HepG2 (cell line): Measurements from ENCODE around the gene EGLN2. TPM values are rescaled to one million over a fixed set of nuclear protein-coding genes. Genes with fewer than 3 reads are reported as not detected.
"Not testable (repeated sequence)": the region's sequence is repeated elsewhere in the genome, so short reads cannot be mapped to it uniquely, and the experiment has no call there.

Experiments used
- ATAC-seq: fragments of 200-7000 bp; cut with Tn5 transposase; 3 replicates; pipeline ENCODE4 v1.9.1; 2020; ENCODE audit warnings: mild to moderate bottlenecking, moderate library complexity
- BruUV-seq: library from RNA; stranded (reverse); fragments of 400-500 nt; replicated peaks from 2 replicates; lab custom pipeline; 2021; lab: Mats Ljungman, UMichigan
- CTCF ChIA-PET: fragments of 300-600 bp; formaldehyde crosslinking; extraction: SDS; loops from one replicate; lab custom pipeline; 2021; ENCODE audit warnings: low total read pairs, inconsistent platforms, low intra/inter-chr PET ratio; lab: Yijun Ruan, JAX
- POLR2A ChIA-PET: fragments of 350-600 bp; sonication (Branson Sonifier 250); formaldehyde crosslinking; loops from one replicate; lab custom pipeline; 2020; ENCODE audit warnings: antibody characterized with exemption, inconsistent platforms; lab: Yijun Ruan, JAX
- DNase-seq: peaks from one replicate; pipeline ENCODE4 v3.0.0-alpha.2; 2015; ENCODE audit warnings: low spot score
- FAIRE-seq: peaks from 3 replicates; lab custom pipeline; 2011; peaks lifted over from hg19 to GRCh38; lab: Jason Lieb, UNC
- H2AFZ ChIP-seq: one replicate; pipeline ENCODE4 v1.6.1; 2011; ENCODE audit warnings: low read length, inconsistent platforms
- H3K27ac ChIP-seq: fragments of 300-600 bp; 3 replicates; pipeline ENCODE4 v1.8.0; 2011; ENCODE audit warnings: mixed run types, mild to moderate bottlenecking, mixed read lengths, low read length, inconsistent platforms; ENCODE audit not compliant: insufficient read depth; ENCODE audit errors: extremely low read length
- H3K27me3 ChIP-seq, 2 experiments: fragments of 200-600 bp in 1 of 2; 2 replicates in 1 of 2; 3 replicates in 1 of 2; pipeline versions ENCODE4 v1.6.0 to v1.8.0; 2011; ENCODE audit warnings: low read length in 2 of 2, mild to moderate bottlenecking in 2 of 2, moderate library complexity in 2 of 2, inconsistent platforms in 1 of 2; ENCODE audit not compliant: insufficient read depth in 2 of 2, control insufficient read depth in 1 of 2
- H3K36me3 ChIP-seq, 2 experiments: fragments of 200-600 bp in 1 of 2; replicated peaks in 1 of 2; 2 replicates in 1 of 2; 3 replicates in 1 of 2; pipeline versions ENCODE4 v1.5.1 to v1.8.0; 2011; ENCODE audit warnings: low read length in 2 of 2, inconsistent platforms in 1 of 2; ENCODE audit not compliant: insufficient read depth in 2 of 2, control insufficient read depth in 1 of 2
- H3K4me1 ChIP-seq: 2 replicates; pipeline ENCODE4 v1.5.1; 2012; ENCODE audit warnings: low read length, inconsistent platforms; ENCODE audit not compliant: insufficient read depth
- H3K4me2 ChIP-seq: 2 replicates; pipeline ENCODE4 v1.6.0; 2011; ENCODE audit warnings: low read depth, low read length, inconsistent platforms
- H3K4me3 ChIP-seq, 3 experiments: fragments of 200-600 bp in 1 of 3; sonication (generic), shearing (Covaris generic) in 1 of 3; replicated peaks in 1 of 3; 2 replicates each; pipeline ENCODE4 v1.5.1; 2011 to 2016; ENCODE audit warnings: low read length in 3 of 3, inconsistent platforms in 2 of 3, low read depth in 2 of 3, mild to moderate bottlenecking in 2 of 3, control low read depth in 1 of 3, mixed read lengths in 1 of 3; ENCODE audit not compliant: insufficient read depth in 1 of 3
- H3K79me2 ChIP-seq: one replicate; pipeline ENCODE4 v1.6.1; 2011; ENCODE audit warnings: low read length, inconsistent platforms; ENCODE audit not compliant: insufficient read depth
- H3K9ac ChIP-seq: 2 replicates; pipeline ENCODE4 v1.6.0; 2011; ENCODE audit warnings: mild to moderate bottlenecking, low read depth, low read length, inconsistent platforms; ENCODE audit not compliant: insufficient read depth
- H3K9me3 ChIP-seq: 2 replicates; pipeline ENCODE4 v1.5.1; 2012; ENCODE audit warnings: mild to moderate bottlenecking, low read length
- H4K20me1 ChIP-seq: 2 replicates; pipeline ENCODE4 v1.6.0; 2011; ENCODE audit warnings: inconsistent platforms, mild to moderate bottlenecking, low read length, moderate library complexity; ENCODE audit not compliant: insufficient read depth
- NPAS2 ChIP-seq: sonication (generic); formaldehyde crosslinking; IDR thresholded peaks from 2 replicates; pipeline ENCODE4 v1.8.0; 2022; ENCODE audit warnings: mild to moderate bottlenecking, missing genetic modification reagents, borderline replicate concordance
- STAG1 ChIP-seq: sonication (generic); formaldehyde crosslinking; IDR thresholded peaks from 2 replicates; pipeline ENCODE4 v1.4.0; 2020; ENCODE audit warnings: missing genetic modification reagents
- XRCC5 ChIP-seq: fragments of 200-400 bp; formaldehyde crosslinking; optimal IDR thresholded peaks from 2 replicates; pipeline ENCODE3; 2017; ENCODE audit warnings: mild to moderate bottlenecking, low read length
- ZFP36 ChIP-seq: fragments of 150-350 bp; IDR thresholded peaks from 2 replicates; pipeline ENCODE4 v1.6.1; 2018; ENCODE audit warnings: borderline replicate concordance, low read length, low read depth; ENCODE audit not compliant: partially characterized antibody
- ZNF136 ChIP-seq: sonication (generic); formaldehyde crosslinking; IDR thresholded peaks from 2 replicates; pipeline ENCODE4 v1.8.1; 2022; ENCODE audit warnings: low read depth, mild to moderate bottlenecking, moderate library complexity, missing genetic modification reagents
- ZNF33B ChIP-seq: sonication (generic); formaldehyde crosslinking; IDR thresholded peaks from 2 replicates; pipeline ENCODE4 v1.5.1; 2020; ENCODE audit warnings: mild to moderate bottlenecking, missing genetic modification reagents
- ZNF350 ChIP-seq: sonication (generic); formaldehyde crosslinking; IDR thresholded peaks from 2 replicates; pipeline ENCODE4 v1.4.0; 2020; ENCODE audit warnings: mild to moderate bottlenecking, low read depth, missing genetic modification reagents, borderline replicate concordance
- ZNF605 ChIP-seq: sonication (generic); formaldehyde crosslinking; IDR thresholded peaks from 2 replicates; pipeline ENCODE4 v1.8.0; 2022; ENCODE audit warnings: mild to moderate bottlenecking, missing genetic modification reagents
- ZNF670 ChIP-seq: sonication (generic); formaldehyde crosslinking; IDR thresholded peaks from 2 replicates; pipeline ENCODE4 v1.8.0; 2022; ENCODE audit warnings: mild to moderate bottlenecking, missing genetic modification reagents, borderline replicate concordance
- ZNF776 ChIP-seq: sonication (generic); formaldehyde crosslinking; IDR thresholded peaks from 2 replicates; pipeline ENCODE4 v1.4.0; 2020; ENCODE audit warnings: mild to moderate bottlenecking, missing genetic modification reagents
- WGBS: methylation state at CpG from one replicate; pipeline ENCODE4 v1.1.6; 2017; ENCODE audit warnings: low lambda C conversion rate; 5-methylcytosine and 5-hydroxymethylcytosine counted together
- in situ Hi-C: cut with HindIII; loops from 2 replicates; pipeline ENCODE4 v1.10.0; 2017; ENCODE audit warnings: low pct_unique_long_range_greater_than_20kb; ENCODE audit not compliant: extremely low pct_ligation_motif_present
- intact Hi-C: fragments of 100-400 bp; cut with micrococcal nuclease; formaldehyde crosslinking; loops from one replicate; pipeline ENCODE4 v1.10.0; 2022; ENCODE audit not compliant: unreplicated experiment
- polyA plus RNA-seq, 8 experiments: library from polyadenylated mRNA; depleted of rRNA in 3 of 8; stranded (reverse) in 7 of 8; unstranded in 1 of 8; fragments of >200 nt; fragmentation: Illumina TruSeq in 4 of 8; extraction: Trizol in 4 of 8; gene quantifications; 2 replicates each; pipeline versions ENCODE4 v1.2.1 to v1.2.3, GENCODE V29; 2011 to 2016; ENCODE audit warnings: low read depth in 4 of 8, missing spikeins in 1 of 8, mixed read lengths in 1 of 8; ENCODE audit not compliant: insufficient read depth in 1 of 8
- total RNA-seq, 5 experiments: library from RNA; depleted of rRNA; stranded (reverse); fragments of >200 nt; fragmentation: Illumina TruSeq; extraction: Trizol; gene quantifications; 2 replicates each; pipeline ENCODE4 v1.2.3, GENCODE V29; 2016; ENCODE audit warnings: low read depth in 1 of 5
- TF ChIP-seq, protein P1 (sequence below): sonication (generic); formaldehyde crosslinking; IDR thresholded peaks from 2 replicates; pipeline ENCODE4 v1.4.0; 2020; ENCODE audit warnings: mild to moderate bottlenecking, low read depth, missing genetic modification reagents
- TF ChIP-seq, protein P2 (sequence below): sonication (generic); formaldehyde crosslinking; IDR thresholded peaks from 2 replicates; pipeline ENCODE4 v1.5.0; 2020; ENCODE audit warnings: mild to moderate bottlenecking, missing genetic modification reagents, moderate library complexity

Gene EGLN2
- total and polyA plus RNA-seq, 2 of the 13 experiments (the other 11 are each of a cell fraction or from before 2014, with no cell fraction given): 16.5 to 40.8 TPM

- BruUV-seq: not testable (repeated sequence)
Measured at GRCh38 chr19:40784146-40784545, 14.8 kb upstream of the EGLN2 start.

GRCh38 chr19:40785526-40785925 is 13.5 kb upstream of the EGLN2 start:
- Histone ChIP-seq H3K79me2 (no peaks in the 10 kb centered on the region), H2AFZ (no peak overlapping the region)
- CTCF ChIA-PET: no interaction called here
- no peak for TF ChIP-seq ZFP36
- no peak for TF ChIP-seq ZNF776 (CRISPR knock-in tag)
- TF ChIP-seq, protein P1, sequence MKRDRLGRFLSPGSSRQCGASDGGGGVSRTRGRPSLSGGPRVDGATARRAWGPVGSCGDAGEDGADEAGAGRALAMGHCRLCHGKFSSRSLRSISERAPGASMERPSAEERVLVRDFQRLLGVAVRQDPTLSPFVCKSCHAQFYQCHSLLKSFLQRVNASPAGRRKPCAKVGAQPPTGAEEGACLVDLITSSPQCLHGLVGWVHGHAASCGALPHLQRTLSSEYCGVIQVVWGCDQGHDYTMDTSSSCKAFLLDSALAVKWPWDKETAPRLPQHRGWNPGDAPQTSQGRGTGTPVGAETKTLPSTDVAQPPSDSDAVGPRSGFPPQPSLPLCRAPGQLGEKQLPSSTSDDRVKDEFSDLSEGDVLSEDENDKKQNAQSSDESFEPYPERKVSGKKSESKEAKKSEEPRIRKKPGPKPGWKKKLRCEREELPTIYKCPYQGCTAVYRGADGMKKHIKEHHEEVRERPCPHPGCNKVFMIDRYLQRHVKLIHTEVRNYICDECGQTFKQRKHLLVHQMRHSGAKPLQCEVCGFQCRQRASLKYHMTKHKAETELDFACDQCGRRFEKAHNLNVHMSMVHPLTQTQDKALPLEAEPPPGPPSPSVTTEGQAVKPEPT: no peak
- TF ChIP-seq ZNF136 (CRISPR knock-in tag): no peak
- no peak for TF ChIP-seq ZNF33B (CRISPR knock-in tag)
- no peak for TF ChIP-seq ZNF350 (CRISPR knock-in tag)
- no peak for TF ChIP-seq NPAS2
- peak; percentile 14; the same call in 1 of the 2 replicates for TF ChIP-seq STAG1 (CRISPR knock-in tag)
- TF ChIP-seq ZNF605: no peak
- no peak for TF ChIP-seq ZNF670 (CRISPR knock-in tag)
- TF ChIP-seq, protein P2, sequence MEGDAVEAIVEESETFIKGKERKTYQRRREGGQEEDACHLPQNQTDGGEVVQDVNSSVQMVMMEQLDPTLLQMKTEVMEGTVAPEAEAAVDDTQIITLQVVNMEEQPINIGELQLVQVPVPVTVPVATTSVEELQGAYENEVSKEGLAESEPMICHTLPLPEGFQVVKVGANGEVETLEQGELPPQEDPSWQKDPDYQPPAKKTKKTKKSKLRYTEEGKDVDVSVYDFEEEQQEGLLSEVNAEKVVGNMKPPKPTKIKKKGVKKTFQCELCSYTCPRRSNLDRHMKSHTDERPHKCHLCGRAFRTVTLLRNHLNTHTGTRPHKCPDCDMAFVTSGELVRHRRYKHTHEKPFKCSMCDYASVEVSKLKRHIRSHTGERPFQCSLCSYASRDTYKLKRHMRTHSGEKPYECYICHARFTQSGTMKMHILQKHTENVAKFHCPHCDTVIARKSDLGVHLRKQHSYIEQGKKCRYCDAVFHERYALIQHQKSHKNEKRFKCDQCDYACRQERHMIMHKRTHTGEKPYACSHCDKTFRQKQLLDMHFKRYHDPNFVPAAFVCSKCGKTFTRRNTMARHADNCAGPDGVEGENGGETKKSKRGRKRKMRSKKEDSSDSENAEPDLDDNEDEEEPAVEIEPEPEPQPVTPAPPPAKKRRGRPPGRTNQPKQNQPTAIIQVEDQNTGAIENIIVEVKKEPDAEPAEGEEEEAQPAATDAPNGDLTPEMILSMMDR (CRISPR knock-in tag): peak; percentile 44
- no peak for TF ChIP-seq XRCC5
- TF ChIP-seq, all 625 proteins: peak for 2
- intact Hi-C loops: no loop called here
- ATAC-seq: peak; percentile 76
- Histone ChIP-seq H4K20me1 (no peaks in the 10 kb centered on the region), H3K4me1 (peaks cover 29% of the 10 kb centered on the region), H3K4me3 (no peak overlapping the region), H3K4me2 (no peak overlapping the region), H3K36me3 (no peaks in the 10 kb centered on the region), H3K9me3 (no peaks in the 10 kb centered on the region), H3K27me3 (no peaks in the 10 kb centered on the region), H3K9ac (no peak overlapping the region), H3K27ac (no peak overlapping the region)
- no peak for DNase-seq
- in situ Hi-C loops: no loop called here
- no peak for FAIRE-seq
- 0% methylated on average over 1 of the region's 1 CpG for WGBS
- POLR2A ChIA-PET: interaction anchor here (0.7 to 1.3 kb wide), 2 partner anchors 13 to 35 kb away, joined by 3 to 5 read pairs; partner anchors contain the start of genes ACTMAP and SNRPA
- BruUV-seq: no TSS peak

More at GRCh38 chr19:40784146-40784545, 14.8 kb upstream of the EGLN2 start:
- DNase-seq, H3K9me3 ChIP-seq, CTCF ChIA-PET, H3K27ac ChIP-seq, H3K4me3 ChIP-seq, H3K27me3 ChIP-seq, H4K20me1 ChIP-seq, intact Hi-C loops, H2AFZ ChIP-seq, POLR2A ChIA-PET, H3K36me3 ChIP-seq, ATAC-seq, in situ Hi-C loops, H3K9ac ChIP-seq, H3K4me2 ChIP-seq, FAIRE-seq, H3K79me2 ChIP-seq: not testable (repeated sequence)
- WGBS: 94% methylated on average over 2 of the region's 2 CpGs
- peaks cover 34% of the 10 kb centered on the region for H3K4me1 ChIP-seq
